ENCODE results near the gene CCDC85C.

The CCDC85C gene

DNA sequence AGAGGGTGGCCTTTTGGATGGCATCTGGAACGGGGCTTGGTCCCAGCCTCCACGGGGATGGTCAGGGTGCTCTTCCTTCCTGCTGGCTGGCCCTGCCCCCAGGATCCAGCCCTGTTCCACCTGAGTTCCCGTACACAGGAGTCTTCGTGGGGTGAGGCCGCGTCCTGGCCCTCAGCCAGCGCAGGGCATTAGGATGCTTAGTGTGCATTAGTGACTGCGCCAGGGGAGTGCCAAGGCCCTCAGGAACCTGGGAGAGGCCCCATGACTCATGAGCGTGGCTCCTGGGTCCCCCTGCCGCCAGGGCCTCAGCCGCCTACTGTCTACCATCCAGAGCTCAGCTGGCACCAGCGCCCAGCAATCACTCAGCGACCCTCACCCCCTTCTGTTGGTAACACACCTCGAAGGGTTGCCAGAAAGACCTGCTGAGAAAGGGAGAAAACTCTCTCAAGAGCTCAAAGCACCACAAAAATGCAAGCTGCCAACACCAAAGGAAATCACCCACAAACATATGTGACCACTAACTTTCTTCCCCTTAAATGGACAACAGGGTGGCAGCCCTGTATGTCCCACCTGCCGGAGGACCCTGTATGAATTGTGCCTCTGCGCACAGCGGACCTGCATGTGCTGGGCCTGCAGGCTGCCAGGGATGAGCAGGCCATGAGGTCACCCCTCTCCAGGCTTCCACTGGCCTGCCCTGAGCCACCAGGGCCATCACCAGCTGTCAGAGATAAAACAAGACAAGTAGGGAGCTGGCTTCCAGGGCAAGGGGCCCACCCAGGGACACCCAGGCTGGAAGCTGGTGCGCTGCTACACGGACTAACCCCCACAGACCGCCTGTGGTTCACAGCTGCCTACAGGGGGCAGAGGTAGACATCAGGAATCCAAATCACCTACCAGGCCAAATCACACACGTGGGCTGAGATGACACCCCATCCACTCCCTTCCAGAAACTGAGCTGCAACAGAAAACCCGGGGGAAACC is 28.7 kb downstream of the CCDC85C start:
- CTCF ChIA-PET = interaction anchor here (0.5 to 1.5 kb wide), 6 partner anchors 29 to 53 kb away, joined by 3 to 7 read pairs (median 3); no protein-coding TSS in a partner anchor
- DNase-seq (ENCODE audit: extremely low spot score) = peak; percentile 24
- POLR2A ChIA-PET = no interaction called here
- TF ChIP-seq, protein P1, sequence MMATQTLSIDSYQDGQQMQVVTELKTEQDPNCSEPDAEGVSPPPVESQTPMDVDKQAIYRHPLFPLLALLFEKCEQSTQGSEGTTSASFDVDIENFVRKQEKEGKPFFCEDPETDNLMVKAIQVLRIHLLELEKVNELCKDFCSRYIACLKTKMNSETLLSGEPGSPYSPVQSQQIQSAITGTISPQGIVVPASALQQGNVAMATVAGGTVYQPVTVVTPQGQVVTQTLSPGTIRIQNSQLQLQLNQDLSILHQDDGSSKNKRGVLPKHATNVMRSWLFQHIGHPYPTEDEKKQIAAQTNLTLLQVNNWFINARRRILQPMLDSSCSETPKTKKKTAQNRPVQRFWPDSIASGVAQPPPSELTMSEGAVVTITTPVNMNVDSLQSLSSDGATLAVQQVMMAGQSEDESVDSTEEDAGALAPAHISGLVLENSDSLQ (IDR thresholded peaks at IDR 0.05) = no peak
- TF ChIP-seq ARNT (IDR thresholded peaks at IDR 0.05) = no peak
- TF ChIP-seq FOXK2 (IDR thresholded peaks at IDR 0.05) = no peak
- no peak for TF ChIP-seq BHLHE40 (IDR thresholded peaks at IDR 0.05; ENCODE audit: borderline replicate concordance)
- no peak for TF ChIP-seq FOXM1 (IDR thresholded peaks at IDR 0.05; ENCODE audit: borderline replicate concordance)
- TF ChIP-seq LEF1 (IDR thresholded peaks at IDR 0.05; ENCODE audit: borderline replicate concordance) = no peak
- no peak for TF ChIP-seq SP1 (IDR thresholded peaks at IDR 0.05)
- no peak for TF ChIP-seq HDGF (IDR thresholded peaks at IDR 0.05; ENCODE audit: borderline replicate concordance)
- TF ChIP-seq L3MBTL2 (conservative IDR thresholded peaks at IDR 0.05) = no peak
- no peak for TF ChIP-seq ELF4 (IDR thresholded peaks at IDR 0.05)
- no peak for TF ChIP-seq FOXA1 (IDR thresholded peaks at IDR 0.05)
- TF ChIP-seq ZNF384 (IDR thresholded peaks at IDR 0.05) = no peak
- no peak for TF ChIP-seq NFRKB (IDR thresholded peaks at IDR 0.05)
- TF ChIP-seq TARDBP (IDR thresholded peaks at IDR 0.05) = no peak
- no peak for TF ChIP-seq CTBP1 (IDR thresholded peaks at IDR 0.05; ENCODE audit: borderline replicate concordance)
- no peak for TF ChIP-seq SUZ12 (IDR thresholded peaks at IDR 0.05)

DNA sequence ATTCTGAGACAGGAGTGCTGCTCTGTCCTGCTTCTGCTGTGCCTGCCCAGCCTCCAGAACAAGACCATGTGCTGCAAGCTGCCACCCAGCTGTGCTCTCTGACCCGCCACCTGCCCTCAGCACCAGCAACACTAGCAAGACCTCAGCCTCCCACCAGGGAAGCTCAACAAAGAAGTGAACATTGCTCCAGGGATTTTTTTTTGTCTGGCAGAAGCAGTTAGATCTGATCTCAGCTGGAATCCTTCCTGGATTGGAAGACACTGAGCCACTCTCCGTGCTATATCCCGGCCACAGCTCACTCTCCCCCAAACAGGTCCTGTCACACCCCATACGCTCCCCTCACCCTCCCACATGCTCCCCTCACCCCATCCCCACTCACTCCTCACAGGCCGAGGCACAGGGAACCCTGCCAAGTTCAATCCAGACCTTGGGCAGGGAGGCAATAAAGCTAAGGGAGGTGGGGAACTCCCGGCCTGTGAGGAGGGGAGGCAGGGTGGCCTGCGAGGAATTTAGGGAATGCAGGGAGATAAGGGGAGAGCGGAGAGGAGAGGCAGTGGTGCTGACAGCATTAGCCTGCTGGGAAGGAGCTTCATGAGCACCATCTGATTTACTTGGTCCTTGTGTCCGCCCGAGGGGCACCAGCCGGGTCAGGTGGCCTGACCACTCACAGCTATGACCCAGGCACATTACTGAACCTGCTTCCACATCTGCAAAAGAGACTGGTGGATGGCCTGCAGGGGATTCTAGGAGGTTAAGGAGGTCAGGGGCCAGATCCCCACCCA is 29.7 kb downstream of the CCDC85C start:
- TF ChIP-seq ELF4 (IDR thresholded peaks at IDR 0.05) (no peak), ARNT (IDR thresholded peaks at IDR 0.05) (no peak), BHLHE40 (IDR thresholded peaks at IDR 0.05; ENCODE audit: borderline replicate concordance) (no peak), LEF1 (IDR thresholded peaks at IDR 0.05; ENCODE audit: borderline replicate concordance) (no peak), FOXM1 (IDR thresholded peaks at IDR 0.05; ENCODE audit: borderline replicate concordance) (no peak), TARDBP (IDR thresholded peaks at IDR 0.05) (no peak), ZNF384 (IDR thresholded peaks at IDR 0.05) (no peak), FOXK2 (IDR thresholded peaks at IDR 0.05) (no peak), L3MBTL2 (conservative IDR thresholded peaks at IDR 0.05) (no peak), HDGF (IDR thresholded peaks at IDR 0.05; ENCODE audit: borderline replicate concordance) (no peak), CTBP1 (IDR thresholded peaks at IDR 0.05; ENCODE audit: borderline replicate concordance) (no peak; the same call in 1 of the 2 replicates), SUZ12 (IDR thresholded peaks at IDR 0.05) (no peak), FOXA1 (IDR thresholded peaks at IDR 0.05) (no peak), SP1 (IDR thresholded peaks at IDR 0.05) (no peak), NFRKB (IDR thresholded peaks at IDR 0.05) (no peak)
- TF ChIP-seq, protein P1 (IDR thresholded peaks at IDR 0.05) = no peak
- ChIA-PET CTCF (interaction anchor here (0.8 to 1.5 kb wide), 5 partner anchors 20 to 50 kb away, joined by 3 to 4 read pairs (median 3); no protein-coding TSS in a partner anchor), POLR2A (no interaction called here)
- DNase-seq (ENCODE audit: extremely low spot score) = peak; percentile 26

DNA sequence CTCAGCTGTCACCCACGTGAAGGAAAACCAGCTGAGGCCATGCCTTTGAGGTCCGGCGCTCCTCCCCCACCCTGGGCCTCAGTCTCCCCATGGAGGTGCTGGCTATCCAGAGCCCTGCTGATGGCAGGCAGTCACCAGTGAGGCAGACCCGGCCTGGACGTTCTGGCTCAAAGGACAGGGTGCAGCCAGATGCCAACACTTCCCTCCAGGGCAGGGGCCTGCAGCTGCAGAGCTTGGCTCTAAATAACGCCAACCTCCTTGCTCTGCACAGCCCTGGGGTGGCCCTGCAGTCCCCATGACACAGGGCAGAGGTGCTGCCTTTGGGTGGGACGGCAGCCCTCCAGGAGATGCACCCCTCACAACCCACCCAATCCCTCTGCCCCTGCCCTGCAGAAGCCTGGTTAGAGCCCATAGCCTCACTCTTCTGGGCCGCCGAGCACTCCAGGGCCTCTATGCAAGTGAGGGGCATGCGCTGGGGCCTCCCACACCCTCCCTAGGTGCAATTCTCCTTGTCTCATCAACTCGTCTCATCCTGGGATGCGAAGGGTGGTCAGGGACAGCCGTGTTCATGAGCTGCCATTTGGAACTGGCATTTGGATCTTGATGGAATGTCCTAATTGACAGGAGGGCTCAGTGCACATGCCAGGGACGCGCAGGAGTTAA is 30.4 kb downstream of the CCDC85C start:
- no peak for TF ChIP-seq ARNT (IDR thresholded peaks at IDR 0.05)
- TF ChIP-seq CTBP1 (IDR thresholded peaks at IDR 0.05; ENCODE audit: borderline replicate concordance) = no peak
- no peak for TF ChIP-seq ELF4 (IDR thresholded peaks at IDR 0.05)
- no peak for TF ChIP-seq NFRKB (IDR thresholded peaks at IDR 0.05)
- no peak for TF ChIP-seq FOXK2 (IDR thresholded peaks at IDR 0.05)
- TF ChIP-seq FOXM1 (IDR thresholded peaks at IDR 0.05; ENCODE audit: borderline replicate concordance) = no peak
- no peak for TF ChIP-seq L3MBTL2 (conservative IDR thresholded peaks at IDR 0.05)
- no peak for TF ChIP-seq SUZ12 (IDR thresholded peaks at IDR 0.05)
- TF ChIP-seq TARDBP (IDR thresholded peaks at IDR 0.05) = no peak
- TF ChIP-seq FOXA1 (IDR thresholded peaks at IDR 0.05) = no peak
- no peak for DNase-seq (ENCODE audit: extremely low spot score)
- POLR2A ChIA-PET = no interaction called here
- CTCF ChIA-PET = interaction anchor here (0.7 to 1.0 kb wide), 4 partner anchors 14 to 55 kb away, joined by 3 to 4 read pairs (median 3); no protein-coding TSS in a partner anchor

DNA sequence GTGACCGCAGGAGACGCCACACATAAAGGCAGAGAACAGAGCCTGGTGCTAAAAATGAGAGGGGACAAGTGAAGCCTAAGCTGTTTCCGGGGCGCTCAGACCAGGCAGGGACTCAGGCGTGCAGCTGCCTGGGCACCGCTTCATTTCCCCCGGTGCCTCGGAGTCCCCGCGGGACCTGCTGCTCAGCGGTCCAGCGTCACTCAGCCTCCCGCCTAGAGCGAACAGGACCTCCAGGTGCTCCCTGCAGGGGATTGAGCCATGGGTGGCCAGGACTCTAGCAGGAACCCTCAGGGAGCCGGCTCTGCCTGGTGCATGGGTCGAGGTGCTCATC is 31.0 kb downstream of the CCDC85C start:
- CTCF ChIA-PET = interaction anchor here (0.9 to 1.0 kb wide), 2 partner anchors 50 to 55 kb away, joined by 4 read pairs; no protein-coding TSS in a partner anchor
- POLR2A ChIA-PET = interaction anchor here (1.3 kb wide), 1 partner anchor 98 kb away, joined by 3 read pairs; no protein-coding TSS in a partner anchor
- DNase-seq (ENCODE audit: extremely low spot score) = no peak
- TF ChIP-seq ELF4 (IDR thresholded peaks at IDR 0.05) = no peak

DNA sequence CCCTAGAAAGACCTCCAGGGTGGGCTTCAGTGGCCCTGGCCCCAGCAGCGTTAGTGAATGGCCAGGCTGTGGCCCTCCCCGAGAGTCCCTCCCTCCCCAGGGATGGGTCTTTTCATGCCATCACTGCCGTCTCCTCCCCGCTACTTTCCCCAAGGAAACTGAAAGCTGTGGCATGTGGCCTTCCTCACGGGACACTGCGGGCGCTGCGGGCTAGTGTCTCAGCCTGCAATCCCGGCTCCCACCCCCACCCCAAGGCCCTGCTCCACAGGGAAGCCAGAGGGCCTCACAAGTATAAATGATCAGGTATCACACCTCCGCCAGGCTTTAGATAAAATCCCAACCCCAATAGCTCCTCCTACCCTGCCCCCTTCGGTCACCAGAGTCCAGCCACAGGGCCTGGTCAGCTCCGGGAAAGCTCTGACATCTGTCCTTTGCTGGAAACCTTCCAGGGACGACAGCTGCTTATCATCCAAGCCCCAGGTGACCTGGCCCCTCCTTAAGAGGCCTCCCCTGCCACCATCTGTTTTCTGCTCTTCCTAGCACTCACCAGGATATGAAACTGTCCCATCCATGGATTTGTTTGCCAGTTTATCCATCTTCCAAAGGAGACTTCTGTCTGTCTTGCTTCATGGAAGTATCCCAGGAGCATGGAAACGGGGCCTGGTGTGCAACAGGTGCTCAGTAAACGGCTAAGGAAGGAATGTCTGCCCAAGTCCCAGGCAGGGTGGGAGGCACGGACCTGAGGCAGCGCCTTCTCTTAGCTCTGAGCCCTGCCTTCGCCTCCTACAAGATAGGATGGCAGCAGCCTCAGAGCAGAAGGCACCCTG is 31.6 kb downstream of the CCDC85C start:
- DNase-seq (ENCODE audit: extremely low spot score) = no peak
- TF ChIP-seq L3MBTL2 (conservative IDR thresholded peaks at IDR 0.05) = no peak
- TF ChIP-seq FOXK2 (IDR thresholded peaks at IDR 0.05) = no peak
- TF ChIP-seq LEF1 (IDR thresholded peaks at IDR 0.05; ENCODE audit: borderline replicate concordance) = no peak
- TF ChIP-seq NFRKB (IDR thresholded peaks at IDR 0.05) = no peak
- TF ChIP-seq FOXM1 (IDR thresholded peaks at IDR 0.05; ENCODE audit: borderline replicate concordance) = no peak
- TF ChIP-seq ARNT (IDR thresholded peaks at IDR 0.05) = no peak
- TF ChIP-seq ZNF384 (IDR thresholded peaks at IDR 0.05) = no peak
- no peak for TF ChIP-seq FOXA1 (IDR thresholded peaks at IDR 0.05)
- no peak for TF ChIP-seq TARDBP (IDR thresholded peaks at IDR 0.05)
- TF ChIP-seq, protein P1 (IDR thresholded peaks at IDR 0.05) = no peak
- TF ChIP-seq HDGF (IDR thresholded peaks at IDR 0.05; ENCODE audit: borderline replicate concordance) = no peak
- no peak for TF ChIP-seq BHLHE40 (IDR thresholded peaks at IDR 0.05; ENCODE audit: borderline replicate concordance)
- TF ChIP-seq ELF4 (IDR thresholded peaks at IDR 0.05) = no peak
- ChIA-PET CTCF (interaction anchor here (0.9 kb wide), 1 partner anchor 49 kb away, joined by 4 read pairs; no protein-coding TSS in a partner anchor), POLR2A (interaction anchor here (1.3 kb wide), 1 partner anchor 97 kb away, joined by 3 read pairs; no protein-coding TSS in a partner anchor)

Data from HEK293T (cell line).